HG02571 (cell line): Measurements from ENCODE around the gene APBB1.

Experiments
- ATAC-seq: cut with Tn5 transposase; IDR thresholded peaks from one replicate; pipeline ENCODE4 v1.9.1; 2021; ENCODE audit warnings: mild to moderate bottlenecking, moderate library complexity; ENCODE audit not compliant: unreplicated experiment

APBB1 gene

DNA sequence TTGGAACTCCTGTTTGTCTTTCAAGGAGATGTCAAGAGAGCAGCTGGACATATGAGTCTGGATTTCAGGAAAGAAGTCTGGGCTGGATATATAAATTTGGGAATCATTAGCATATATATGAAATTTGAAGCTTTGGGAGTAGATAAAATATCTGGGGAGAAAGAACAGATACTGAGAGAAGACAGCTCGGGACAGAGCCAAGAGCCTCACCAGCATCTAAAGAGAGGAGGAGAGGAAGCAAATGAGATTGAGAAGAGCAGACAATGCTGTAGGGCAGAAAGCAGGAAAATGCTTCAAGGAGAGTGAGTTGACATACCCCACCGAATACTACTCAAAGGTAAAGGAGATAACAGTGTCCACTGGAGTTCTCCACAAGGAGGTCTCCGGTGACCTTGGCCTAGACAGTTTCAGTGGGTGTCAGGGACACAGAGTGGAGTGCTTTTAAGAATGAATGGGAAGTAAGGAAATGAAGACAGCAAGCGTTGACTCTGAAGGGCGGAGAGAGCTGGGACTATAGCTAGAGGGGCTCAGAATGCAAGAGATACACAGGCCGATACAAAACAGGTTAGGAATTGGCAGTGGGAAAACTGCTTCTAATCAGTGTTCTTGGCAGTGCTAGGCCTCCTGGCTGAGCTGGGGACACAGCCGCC lies 862 bp downstream of the APBB1 start:
- ATAC-seq = no peak

DNA sequence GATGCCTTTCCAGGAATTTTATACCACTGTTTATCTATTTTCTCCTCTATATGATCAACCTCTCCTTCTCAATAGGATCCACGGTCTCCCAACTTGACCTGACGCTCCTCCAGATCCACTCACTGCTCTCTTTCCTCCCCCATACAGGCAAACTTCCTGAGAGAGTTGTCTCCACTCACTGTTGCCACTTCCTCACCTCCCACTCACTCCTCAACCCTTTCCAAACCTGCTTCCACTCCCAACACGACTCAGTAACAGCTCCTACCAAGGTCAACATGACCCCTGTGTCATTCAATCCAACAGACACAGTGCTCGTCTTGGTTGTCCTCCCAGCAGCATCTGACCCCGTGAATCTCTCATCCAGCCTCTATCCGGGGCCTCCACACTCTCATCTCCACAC lies 3.1 kb downstream of the APBB1 start:
- ATAC-seq = no peak

- no peak for ATAC-seq
Measured at GRCh38 chr11:6414874-6415328, 4.0 kb downstream of the APBB1 start.

- no peak for ATAC-seq
Measured at GRCh38 chr11:6413791-6414201, 5.1 kb downstream of the APBB1 start.

GRCh38 chr11:6411594-6412031 lies 7.3 kb downstream of the APBB1 start:
- ATAC-seq = no peak

DNA sequence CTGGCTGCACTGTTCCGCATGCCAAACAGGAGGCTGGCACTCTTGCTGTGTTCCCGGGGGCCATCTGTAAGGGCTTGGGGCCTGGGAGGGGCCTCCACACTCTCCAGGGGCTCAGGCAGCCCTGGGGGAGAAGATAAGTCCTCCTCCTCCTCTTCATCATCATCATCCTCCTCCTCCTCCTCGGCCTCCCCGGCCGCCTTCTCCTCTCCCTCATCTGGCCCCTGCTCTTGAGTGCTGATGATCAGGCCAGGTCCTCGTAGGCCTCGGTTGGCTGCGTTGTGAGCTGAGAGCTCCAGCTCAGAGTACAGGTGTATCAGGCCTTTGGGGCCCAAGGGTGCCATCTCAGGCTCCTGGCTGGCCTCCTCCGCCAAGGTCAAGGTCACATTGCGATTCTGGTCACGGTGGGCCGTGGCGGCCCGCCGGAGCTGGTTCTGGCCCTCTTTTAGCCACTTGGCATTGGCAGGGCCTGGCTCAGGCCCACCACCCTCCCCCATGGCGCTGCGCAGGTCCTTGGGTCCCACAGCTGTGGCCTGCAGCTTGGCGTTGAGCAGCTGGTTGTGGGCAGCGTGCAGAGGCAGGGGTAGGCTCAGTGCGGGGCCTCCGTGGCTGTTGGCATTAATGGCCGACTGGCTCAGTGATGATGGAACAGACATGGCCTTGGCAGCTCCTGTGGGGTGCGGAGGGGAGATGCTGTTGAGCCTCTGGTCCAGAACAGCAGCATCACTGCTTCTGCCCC lies 8.0 kb downstream of the APBB1 start:
- no peak for ATAC-seq

GRCh38 chr11:6406370-6406769 lies 12.5 kb downstream of the APBB1 start:
- ATAC-seq = no peak

DNA sequence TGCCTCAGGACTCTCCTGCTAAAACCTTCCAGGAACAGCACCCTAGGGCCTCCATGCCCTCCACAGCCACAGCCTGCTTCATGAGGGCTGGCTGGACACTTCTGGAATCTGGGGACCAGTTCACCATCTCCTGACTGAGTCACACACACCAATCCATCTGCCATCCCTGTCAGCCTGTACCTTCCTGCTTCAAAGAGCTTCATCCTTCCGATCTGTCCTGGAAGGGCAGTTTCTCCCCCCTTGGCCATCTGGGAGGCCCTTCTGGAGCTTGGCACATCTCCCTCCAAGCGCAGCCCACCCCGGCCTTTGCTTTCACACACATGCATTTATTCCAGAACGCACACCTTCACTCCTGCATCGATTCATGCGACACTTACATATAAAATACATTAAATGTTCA lies 13.0 kb downstream of the APBB1 start:
- no peak for ATAC-seq

GRCh38 chr11:6405052-6405667 lies 13.7 kb downstream of the APBB1 start:
- ATAC-seq = no peak

DNA sequence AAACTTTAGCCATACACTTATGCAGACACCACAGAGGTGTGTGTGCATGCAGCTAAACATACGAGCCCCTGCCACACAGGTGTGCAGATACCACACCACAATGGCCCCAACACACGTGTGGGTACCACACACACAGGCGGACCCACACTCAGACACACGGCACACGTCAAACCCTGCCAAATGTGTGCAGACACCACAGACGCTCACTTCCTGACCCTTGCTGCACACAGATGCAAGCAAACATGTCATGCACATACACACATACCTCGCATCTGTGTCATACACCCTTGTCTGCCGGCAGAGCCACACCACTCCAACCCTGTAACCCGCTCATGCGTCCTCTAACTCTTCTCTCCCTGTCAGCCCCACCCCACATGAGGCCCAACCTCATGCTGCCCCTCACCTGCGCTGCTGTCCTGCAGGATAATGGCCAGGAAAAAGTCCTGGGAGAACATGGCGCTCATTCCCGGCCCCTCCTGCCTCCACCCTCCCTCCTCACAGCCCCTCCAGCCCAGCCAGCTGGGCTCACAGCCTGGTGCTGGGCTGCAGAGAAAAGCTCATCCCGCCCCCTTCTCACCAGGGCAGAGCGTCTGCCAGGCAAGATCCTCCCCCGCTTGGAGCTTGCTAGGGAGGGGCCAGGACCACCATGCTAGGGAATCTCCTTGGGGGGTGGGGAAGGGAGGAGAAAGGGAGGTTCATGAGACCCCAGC lies 14.4 kb downstream of the APBB1 start:
- ATAC-seq = no peak

DNA sequence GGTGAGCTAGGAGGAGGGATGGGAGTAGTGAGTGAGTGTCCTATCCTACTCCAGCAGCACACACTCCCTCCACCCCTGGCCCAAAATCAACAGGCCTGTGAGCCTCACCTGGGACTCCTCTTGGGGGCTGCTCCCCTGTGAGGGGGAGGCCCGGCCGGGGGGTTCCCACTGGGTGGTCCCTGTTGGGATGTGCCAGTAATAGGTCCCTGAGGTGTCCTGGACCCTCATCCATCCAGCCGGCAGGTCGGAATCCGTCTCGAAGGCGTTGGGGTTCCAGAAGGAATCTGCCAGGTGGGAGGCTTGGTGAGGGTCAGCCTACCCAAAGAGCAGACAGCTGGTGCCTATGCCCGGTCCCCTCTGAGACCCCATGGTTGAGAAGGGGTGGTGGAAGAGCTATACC lies 15.4 kb downstream of the APBB1 start:
- no peak for ATAC-seq

GRCh38 chr11:6402561-6402981 lies 16.3 kb downstream of the APBB1 start:
- ATAC-seq = peak; percentile 80

DNA sequence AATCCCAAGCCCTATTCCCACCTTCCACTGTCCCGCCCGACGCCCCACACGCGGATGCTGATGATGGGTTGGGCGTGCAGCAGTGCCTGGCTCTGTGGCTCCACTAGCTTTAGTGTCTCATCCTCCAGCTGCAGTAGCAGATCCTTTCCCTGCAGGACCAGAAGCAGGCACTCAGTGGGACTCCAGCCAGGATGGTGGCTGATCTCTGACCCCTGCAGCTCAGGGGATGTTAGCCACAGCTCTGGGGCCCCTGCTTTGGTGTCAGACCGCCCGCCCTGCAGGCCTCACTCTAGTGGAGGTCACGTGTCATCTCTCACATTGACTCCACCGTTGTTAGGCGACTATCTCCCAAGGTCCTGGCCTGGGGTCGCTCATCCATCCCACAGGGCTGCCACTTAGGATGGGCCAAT lies 16.8 kb downstream of the APBB1 start:
- no peak for ATAC-seq

- ATAC-seq = no peak
Measured at GRCh38 chr11:6401464-6401863, 17.4 kb downstream of the APBB1 start.

- ATAC-seq = no peak
Measured at GRCh38 chr11:6400431-6401345, 18.2 kb downstream of the APBB1 start.

GRCh38 chr11:6397636-6398035 lies 21.3 kb downstream of the APBB1 start:
- no peak for ATAC-seq

DNA sequence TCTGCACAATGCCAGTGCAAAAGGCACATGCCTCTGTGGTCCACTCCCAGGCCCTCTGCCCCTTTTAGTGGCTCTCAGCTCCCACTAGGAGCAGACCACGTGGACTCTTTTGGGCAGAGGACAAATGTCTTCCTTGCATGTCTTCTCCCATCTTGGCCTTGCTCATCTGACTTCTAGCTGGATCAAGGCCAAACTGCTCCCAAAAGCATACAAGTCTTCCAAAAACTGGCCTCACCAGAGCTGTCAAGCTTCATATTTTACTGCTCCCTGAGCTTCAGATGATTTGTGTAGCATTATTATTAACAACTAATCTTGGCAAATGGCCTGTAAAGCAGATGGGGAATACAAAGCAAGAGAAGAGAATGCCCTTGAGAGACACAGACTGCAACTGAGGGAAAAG lies 21.7 kb downstream of the APBB1 start:
- no peak for ATAC-seq

DNA sequence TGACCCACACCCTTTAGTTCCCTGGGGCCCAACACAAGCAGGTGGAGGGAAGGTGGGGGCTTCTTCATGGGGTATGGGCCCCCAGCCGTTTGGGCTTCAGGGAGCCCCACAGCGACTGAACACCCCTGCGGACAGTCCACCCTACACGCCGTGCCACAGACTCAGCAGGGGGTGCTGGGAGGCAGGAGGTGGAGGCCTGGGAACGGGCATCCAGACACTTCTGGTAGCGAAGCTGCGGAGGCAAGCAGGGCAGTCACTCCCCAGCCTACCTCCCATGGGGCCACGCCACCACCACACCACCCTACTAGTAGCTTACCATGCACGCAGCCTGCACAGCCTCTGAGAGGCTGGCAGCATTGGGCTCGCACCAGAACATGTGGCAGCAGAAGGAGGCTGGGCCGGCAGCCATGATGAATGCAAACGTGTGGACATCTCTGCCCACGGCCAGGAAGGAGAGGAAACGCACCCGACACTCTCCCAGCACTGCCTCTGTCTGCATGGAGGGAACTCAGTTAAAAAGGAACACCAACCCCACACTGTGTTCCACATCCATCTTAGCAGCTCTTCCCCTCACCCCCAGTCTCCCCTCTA lies 23.3 kb downstream of the APBB1 start:
- no peak for ATAC-seq

DNA sequence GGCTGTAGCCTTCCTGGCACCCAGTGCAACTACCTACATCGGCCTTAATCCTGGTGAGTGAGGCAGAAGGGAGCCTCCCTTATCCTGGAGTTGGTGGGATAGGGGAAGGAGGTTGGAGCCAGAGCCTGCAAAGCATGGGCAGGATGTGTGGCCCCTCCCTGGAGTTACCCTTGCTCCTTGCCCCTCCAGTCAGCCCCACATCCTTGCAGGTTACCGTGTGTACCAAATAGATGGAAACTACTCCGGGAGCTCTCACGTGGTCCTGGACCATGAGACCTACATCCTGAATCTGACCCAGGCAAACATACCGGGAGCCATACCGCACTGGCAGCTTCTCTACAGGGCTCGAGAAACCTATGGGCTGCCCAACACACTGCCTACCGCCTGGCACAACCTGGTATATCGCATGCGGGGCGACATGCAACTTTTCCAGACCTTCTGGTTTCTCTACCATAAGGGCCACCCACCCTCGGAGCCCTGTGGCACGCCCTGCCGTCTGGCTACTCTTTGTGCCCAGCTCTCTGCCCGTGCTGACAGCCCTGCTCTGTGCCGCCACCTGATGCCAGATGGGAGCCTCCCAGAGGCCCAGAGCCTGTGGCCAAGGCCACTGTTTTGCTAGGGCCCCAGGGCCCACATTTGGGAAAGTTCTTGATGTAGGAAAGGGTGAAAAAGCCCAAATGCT lies 24.8 kb downstream of the APBB1 start:
- no peak for ATAC-seq
